Inflammatory macrophage (primary cell): ENCODE results near the gene MICU1.
A peak's percentile ranks its signal among the peaks of the same experiment; 100 is the strongest.
"Not testable (repeated sequence)": the region's sequence is repeated elsewhere in the genome, so short reads cannot be mapped to it uniquely, and the experiment has no call there.

Experiments
- DNase-seq, 2 donors: peaks; one replicate each; pipeline ENCODE4 v3.0.0-alpha.2; 2020 to 2022

Gene MICU1

GRCh38 chr10:72442969-72443368, 182.9 kb downstream of the MICU1 start:
- not testable (repeated sequence) for DNase-seq

- no peak for DNase-seq
These were observed 190.3 kb downstream of the MICU1 start for GRCh38 chr10:72435570-72435969.

GRCh38 chr10:72430936-72431335, 194.9 kb downstream of the MICU1 start:
- not testable (repeated sequence) for DNase-seq

- DNase-seq = no peak
These were observed 195.9 kb downstream of the MICU1 start for GRCh38 chr10:72429931-72430330.

GRCh38 chr10:72426986-72427385, 198.9 kb downstream of the MICU1 start:
- DNase-seq = no peak

GRCh38 chr10:72425133-72425532, 200.7 kb downstream of the MICU1 start:
- no peak for DNase-seq

- no peak for DNase-seq
These were observed 201.3 kb downstream of the MICU1 start for GRCh38 chr10:72424561-72424960.

- no peak for DNase-seq
These were observed 202.5 kb downstream of the MICU1 start for GRCh38 chr10:72423426-72423825.

GRCh38 chr10:72421885-72422540, 203.9 kb downstream of the MICU1 start:
- no peak for DNase-seq

GRCh38 chr10:72419241-72419640, 206.6 kb downstream of the MICU1 start:
- no peak for DNase-seq

GRCh38 chr10:72418679-72419078, 207.2 kb downstream of the MICU1 start:
- DNase-seq = no peak

GRCh38 chr10:72417971-72418370, 207.9 kb downstream of the MICU1 start:
- peak in 1 of 2 donors; percentile 24 for DNase-seq

- DNase-seq = no peak
These were observed 209.2 kb downstream of the MICU1 start for GRCh38 chr10:72416661-72417060.

- DNase-seq = no peak
These were observed 211.2 kb downstream of the MICU1 start for GRCh38 chr10:72414642-72415041.

- DNase-seq = no peak
These were observed 216.7 kb downstream of the MICU1 start for GRCh38 chr10:72409167-72409566.

GRCh38 chr10:72407927-72408600, 217.8 kb downstream of the MICU1 start:
- DNase-seq = no peak

- no peak for DNase-seq
These were observed 218.4 kb downstream of the MICU1 start for GRCh38 chr10:72407471-72407870.

GRCh38 chr10:72395581-72395980, 230.3 kb downstream of the MICU1 start:
- DNase-seq = not testable (repeated sequence)

- DNase-seq = peak in 1 of 2 donors; percentile 18
These were observed 233.3 kb downstream of the MICU1 start for GRCh38 chr10:72392571-72392970.

GRCh38 chr10:72390764-72391163, 235.1 kb downstream of the MICU1 start:
- DNase-seq = no peak

GRCh38 chr10:72389716-72390115, 236.2 kb downstream of the MICU1 start:
- no peak for DNase-seq

- DNase-seq = peak; percentile 7 to 8
These were observed 236.9 kb downstream of the MICU1 start for GRCh38 chr10:72389014-72389413.

- no peak for DNase-seq
These were observed 237.8 kb downstream of the MICU1 start for GRCh38 chr10:72388062-72388461.

GRCh38 chr10:72386916-72387586, 238.8 kb downstream of the MICU1 start:
- DNase-seq = peak; percentile 14 to 68
